ENCODE results near the gene WBP1L.

WBP1L gene

GRCh38 chr10:102773320-102773719 lies 29.6 kb downstream of the WBP1L start:
- no peaks in the 10 kb centered on the region for H3K27me3 ChIP-seq (ENCODE audit: control insufficient read depth, insufficient read depth, low read length)
- H3K4me3 ChIP-seq (ENCODE audit: low read depth, low read length), result no peak overlapping the region
- H3K9ac ChIP-seq (ENCODE audit: low read depth, low read length), result no peak overlapping the region
- H3K27ac ChIP-seq (ENCODE audit: low read depth, low read length), result no peak overlapping the region
- no peaks in the 10 kb centered on the region for H3K36me3 ChIP-seq (ENCODE audit: control insufficient read depth, insufficient read depth, low read length)
- peaks cover 30% of the 10 kb centered on the region for H3K4me1 ChIP-seq (ENCODE audit: control insufficient read depth, insufficient read depth, low read length)
- H3K9me3 ChIP-seq (ENCODE audit: control insufficient read depth, insufficient read depth, low read length), result no peaks in the 10 kb centered on the region

- H3K9me3 ChIP-seq (ENCODE audit: control insufficient read depth, insufficient read depth, low read length), result no peaks in the 10 kb centered on the region
- no peak overlapping the region for H3K4me3 ChIP-seq (ENCODE audit: low read depth, low read length)
- H3K9ac ChIP-seq (ENCODE audit: low read depth, low read length), result no peak overlapping the region
- no peaks in the 10 kb centered on the region for H3K36me3 ChIP-seq (ENCODE audit: control insufficient read depth, insufficient read depth, low read length)
- no peak overlapping the region for H3K27ac ChIP-seq (ENCODE audit: low read depth, low read length)
- H3K27me3 ChIP-seq (ENCODE audit: control insufficient read depth, insufficient read depth, low read length), result no peaks in the 10 kb centered on the region
- H3K4me1 ChIP-seq (ENCODE audit: control insufficient read depth, insufficient read depth, low read length), result peaks cover 37% of the 10 kb centered on the region
These were observed 30.2 kb downstream of the WBP1L start for GRCh38 chr10:102773986-102774385.

DNA sequence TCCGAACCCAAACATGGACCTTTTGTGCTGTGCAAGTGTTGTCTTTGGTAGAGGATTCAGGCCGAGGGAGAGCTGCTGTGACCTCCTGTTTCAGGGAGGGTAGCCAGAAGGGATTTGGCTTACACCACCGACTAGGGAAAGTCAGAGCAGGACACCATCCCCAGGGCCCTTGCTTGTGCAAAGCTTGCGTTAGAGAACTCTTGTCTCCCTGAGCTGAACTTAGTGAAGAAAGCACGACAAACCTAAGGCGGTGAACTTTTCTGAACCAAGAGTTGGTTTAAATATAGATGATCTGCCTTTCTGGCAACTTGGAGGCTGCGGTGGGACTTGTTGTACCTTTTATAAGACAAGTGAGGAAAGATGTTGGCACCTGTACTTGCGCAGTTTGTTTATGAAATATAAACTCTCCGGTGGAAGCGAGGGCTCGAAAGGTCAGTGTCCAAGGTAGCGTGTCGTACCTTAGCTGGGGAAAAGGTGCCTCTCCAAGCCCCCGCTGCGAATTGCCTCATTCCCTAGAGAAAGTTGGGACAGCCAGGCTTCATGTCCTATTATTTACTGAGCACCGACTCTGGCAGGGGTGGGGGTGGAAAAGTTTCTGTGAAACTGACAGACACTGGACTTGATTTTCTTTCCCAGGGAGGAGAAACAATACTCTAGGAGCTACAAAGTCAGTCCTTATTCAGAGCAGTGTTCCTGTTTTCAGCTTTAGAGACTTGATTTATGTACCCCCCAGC lies 31.6 kb downstream of the WBP1L start:
- Histone ChIP-seq H3K27me3 (ENCODE audit: control insufficient read depth, insufficient read depth, low read length) (no peaks in the 10 kb centered on the region), H3K9me3 (ENCODE audit: control insufficient read depth, insufficient read depth, low read length) (no peaks in the 10 kb centered on the region), H3K36me3 (ENCODE audit: control insufficient read depth, insufficient read depth, low read length) (no peaks in the 10 kb centered on the region), H3K27ac (ENCODE audit: low read depth, low read length) (peak overlapping the region; percentile 91), H3K4me3 (ENCODE audit: low read depth, low read length) (no peak overlapping the region), H3K9ac (ENCODE audit: low read depth, low read length) (peak overlapping the region; percentile 37; the same call in 1 of the 2 replicates), H3K4me1 (ENCODE audit: control insufficient read depth, insufficient read depth, low read length) (peaks cover 41% of the 10 kb centered on the region)

DNA sequence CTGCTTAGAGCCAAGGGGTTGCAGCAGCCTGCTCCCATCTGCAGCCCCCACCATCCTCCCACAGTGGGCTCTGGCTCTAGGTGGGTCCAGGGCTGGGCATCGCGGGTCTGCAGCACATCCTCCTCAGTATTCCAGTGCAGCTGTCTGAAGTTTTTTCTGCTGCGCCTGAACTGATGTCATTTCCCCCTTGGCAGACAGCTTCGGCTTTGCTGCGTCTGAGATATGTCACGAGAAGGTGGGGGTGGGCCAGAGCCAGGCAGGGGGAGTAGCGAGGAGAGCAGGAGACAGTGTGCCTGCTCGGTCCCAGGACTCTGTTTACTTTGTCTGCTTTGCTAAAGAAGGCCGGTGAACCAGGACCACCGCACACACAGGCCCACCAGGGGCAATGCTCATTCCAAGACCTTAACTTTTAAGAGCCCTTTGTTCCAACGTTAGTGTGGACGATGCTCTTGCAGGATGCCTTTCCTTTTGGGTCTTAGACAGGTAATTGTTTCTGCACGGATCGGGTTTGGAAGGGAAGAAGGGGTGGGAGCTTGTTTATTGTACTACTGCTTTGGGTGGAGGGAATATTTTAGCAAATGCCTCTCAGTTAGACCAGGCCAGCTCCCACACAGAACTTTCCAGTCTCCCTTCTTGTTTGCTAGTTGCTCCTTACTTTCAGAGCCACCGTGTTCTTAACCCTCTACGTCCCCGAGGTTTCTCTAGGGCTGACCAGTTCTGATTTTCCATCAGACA lies 32.4 kb downstream of the WBP1L start:
- H3K9ac ChIP-seq (ENCODE audit: low read depth, low read length), result peak overlapping the region; percentile 37
- H3K27me3 ChIP-seq (ENCODE audit: control insufficient read depth, insufficient read depth, low read length), result no peaks in the 10 kb centered on the region
- H3K36me3 ChIP-seq (ENCODE audit: control insufficient read depth, insufficient read depth, low read length), result no peaks in the 10 kb centered on the region
- H3K4me3 ChIP-seq (ENCODE audit: low read depth, low read length), result peak overlapping the region; percentile 29
- H3K9me3 ChIP-seq (ENCODE audit: control insufficient read depth, insufficient read depth, low read length), result no peaks in the 10 kb centered on the region
- H3K27ac ChIP-seq (ENCODE audit: low read depth, low read length), result peak overlapping the region; percentile 91
- H3K4me1 ChIP-seq (ENCODE audit: control insufficient read depth, insufficient read depth, low read length), result peaks cover 48% of the 10 kb centered on the region

DNA sequence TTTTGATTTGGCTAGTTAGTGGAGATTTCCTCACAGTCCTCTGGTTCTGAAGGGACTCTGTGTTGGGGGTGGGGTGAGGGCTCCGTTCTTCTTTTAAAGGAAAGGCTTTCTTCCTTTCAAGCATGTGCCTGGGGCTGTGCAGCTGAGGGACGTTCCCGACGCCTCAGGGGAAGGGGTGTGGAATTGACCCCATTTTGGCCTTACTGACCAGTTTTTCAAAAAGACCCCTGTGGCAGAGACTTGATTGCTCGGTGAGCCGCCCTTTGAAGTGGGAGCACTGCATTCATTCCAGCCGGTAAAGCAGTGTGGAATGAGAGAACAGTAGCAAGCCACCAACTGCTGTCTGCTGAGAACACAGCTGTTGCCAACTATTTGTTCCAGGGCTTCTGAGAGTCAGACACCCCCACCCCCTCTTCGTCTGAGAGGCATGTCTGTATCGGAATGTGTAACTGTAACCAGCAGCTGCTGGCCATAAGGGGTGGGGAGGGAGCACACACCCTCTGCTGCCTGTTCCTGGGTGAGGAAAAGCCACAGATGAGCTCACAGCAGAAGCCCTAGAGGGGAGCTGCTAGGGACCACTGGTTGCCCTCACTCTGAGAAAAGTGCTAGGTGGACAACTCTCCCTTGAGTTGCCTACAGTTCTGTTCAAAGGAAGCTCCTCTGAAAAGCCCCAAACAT lies 33.2 kb downstream of the WBP1L start:
- peaks cover 52% of the 10 kb centered on the region for H3K4me1 ChIP-seq (ENCODE audit: control insufficient read depth, insufficient read depth, low read length)
- H3K27me3 ChIP-seq (ENCODE audit: control insufficient read depth, insufficient read depth, low read length), result no peaks in the 10 kb centered on the region
- peak overlapping the region; percentile 91 for H3K27ac ChIP-seq (ENCODE audit: low read depth, low read length)
- peak overlapping the region; percentile 29 for H3K4me3 ChIP-seq (ENCODE audit: low read depth, low read length)
- H3K9ac ChIP-seq (ENCODE audit: low read depth, low read length), result peak overlapping the region; percentile 37
- no peaks in the 10 kb centered on the region for H3K9me3 ChIP-seq (ENCODE audit: control insufficient read depth, insufficient read depth, low read length)
- H3K36me3 ChIP-seq (ENCODE audit: control insufficient read depth, insufficient read depth, low read length), result no peaks in the 10 kb centered on the region

- no peaks in the 10 kb centered on the region for H3K9me3 ChIP-seq (ENCODE audit: control insufficient read depth, insufficient read depth, low read length)
- no peak overlapping the region for H3K9ac ChIP-seq (ENCODE audit: low read depth, low read length)
- H3K4me1 ChIP-seq (ENCODE audit: control insufficient read depth, insufficient read depth, low read length), result peaks cover 58% of the 10 kb centered on the region
- H3K27ac ChIP-seq (ENCODE audit: low read depth, low read length), result peak overlapping the region; percentile 59
- no peaks in the 10 kb centered on the region for H3K36me3 ChIP-seq (ENCODE audit: control insufficient read depth, insufficient read depth, low read length)
- no peak overlapping the region for H3K4me3 ChIP-seq (ENCODE audit: low read depth, low read length)
- no peaks in the 10 kb centered on the region for H3K27me3 ChIP-seq (ENCODE audit: control insufficient read depth, insufficient read depth, low read length)
These were observed 34.1 kb downstream of the WBP1L start for GRCh38 chr10:102777711-102778453.

- H3K9ac ChIP-seq (ENCODE audit: low read depth, low read length), result no peak overlapping the region
- peaks cover 63% of the 10 kb centered on the region for H3K4me1 ChIP-seq (ENCODE audit: control insufficient read depth, insufficient read depth, low read length)
- no peak overlapping the region for H3K4me3 ChIP-seq (ENCODE audit: low read depth, low read length)
- H3K36me3 ChIP-seq (ENCODE audit: control insufficient read depth, insufficient read depth, low read length), result no peaks in the 10 kb centered on the region
- H3K27ac ChIP-seq (ENCODE audit: low read depth, low read length), result no peak overlapping the region
- no peaks in the 10 kb centered on the region for H3K27me3 ChIP-seq (ENCODE audit: control insufficient read depth, insufficient read depth, low read length)
- H3K9me3 ChIP-seq (ENCODE audit: control insufficient read depth, insufficient read depth, low read length), result no peaks in the 10 kb centered on the region
These were observed 35.0 kb downstream of the WBP1L start for GRCh38 chr10:102778781-102779180.

- Histone ChIP-seq H3K9ac (ENCODE audit: low read depth, low read length) (no peak overlapping the region), H3K4me3 (ENCODE audit: low read depth, low read length) (no peak overlapping the region), H3K27ac (ENCODE audit: low read depth, low read length) (peak overlapping the region; percentile 12), H3K27me3 (ENCODE audit: control insufficient read depth, insufficient read depth, low read length) (no peaks in the 10 kb centered on the region), H3K4me1 (ENCODE audit: control insufficient read depth, insufficient read depth, low read length) (peaks cover 63% of the 10 kb centered on the region), H3K9me3 (ENCODE audit: control insufficient read depth, insufficient read depth, low read length) (no peaks in the 10 kb centered on the region), H3K36me3 (ENCODE audit: control insufficient read depth, insufficient read depth, low read length) (no peaks in the 10 kb centered on the region)
These were observed 36.2 kb downstream of the WBP1L start for GRCh38 chr10:102779680-102780526.

DNA sequence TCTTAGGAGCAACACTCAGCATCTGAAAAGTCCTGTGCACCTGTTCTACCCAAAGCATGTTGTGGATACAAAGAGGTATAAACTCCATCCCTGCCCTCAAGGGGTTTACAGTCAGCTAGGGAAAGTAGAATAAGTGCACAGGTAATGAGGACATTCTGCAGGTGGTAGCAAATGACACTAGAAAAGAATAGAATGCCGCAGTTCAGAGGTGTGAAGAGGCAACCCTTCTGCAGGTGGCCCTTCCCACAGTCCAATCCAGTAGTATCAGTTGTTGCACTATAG lies 36.7 kb downstream of the WBP1L start:
- Histone ChIP-seq H3K9ac (ENCODE audit: low read depth, low read length) (no peak overlapping the region), H3K27me3 (ENCODE audit: control insufficient read depth, insufficient read depth, low read length) (no peaks in the 10 kb centered on the region), H3K9me3 (ENCODE audit: control insufficient read depth, insufficient read depth, low read length) (no peaks in the 10 kb centered on the region), H3K36me3 (ENCODE audit: control insufficient read depth, insufficient read depth, low read length) (no peaks in the 10 kb centered on the region), H3K4me1 (ENCODE audit: control insufficient read depth, insufficient read depth, low read length) (peaks cover 60% of the 10 kb centered on the region), H3K27ac (ENCODE audit: low read depth, low read length) (no peak overlapping the region), H3K4me3 (ENCODE audit: low read depth, low read length) (no peak overlapping the region)

All from HUES48 (cell line).